SHP77 treated with DMSO at 0.1 percent for 48 hours (cell line): ENCODE data around the gene GAA.
"Not testable (repeated sequence)": the region's sequence is repeated elsewhere in the genome, so short reads cannot be mapped to it uniquely, and the experiment has no call there.

Experiments used
- DNase-seq: peaks from one replicate; lab custom pipeline; 2025; lab: John Stamatoyannopoulos, UW

Gene GAA

GRCh38 chr17:80083136-80083661 is 18.2 kb upstream of the GAA start:
- DNase-seq, result no peak

DNA sequence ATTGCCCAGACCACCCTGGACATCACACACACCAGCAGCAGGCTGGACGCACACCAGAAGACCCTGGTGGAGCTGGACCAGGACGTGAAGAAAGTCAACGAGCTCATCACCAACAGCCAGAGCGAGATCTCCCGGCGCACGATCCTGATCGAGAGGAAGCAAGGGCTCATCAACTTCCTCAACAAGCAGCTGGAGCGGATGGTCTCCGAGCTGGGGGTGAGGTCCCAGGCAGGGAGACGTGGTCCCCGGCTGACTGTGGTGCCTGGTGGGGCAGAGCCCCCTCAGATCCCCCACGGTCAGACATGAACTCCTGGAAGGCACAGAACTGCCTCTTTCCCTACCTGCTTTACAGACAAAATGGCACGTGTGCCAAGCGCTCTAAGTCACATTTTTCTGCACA is 16.6 kb upstream of the GAA start:
- no peak for DNase-seq

- no peak for DNase-seq
These were observed 15.3 kb upstream of the GAA start for GRCh38 chr17:80086081-80086480.

- no peak for DNase-seq
These were observed 14.8 kb upstream of the GAA start for GRCh38 chr17:80086616-80087015.

GRCh38 chr17:80087346-80088265 is 13.8 kb upstream of the GAA start:
- DNase-seq, result no peak

GRCh38 chr17:80089762-80090161 is 11.6 kb upstream of the GAA start:
- DNase-seq, result no peak

GRCh38 chr17:80090164-80090563 is 11.2 kb upstream of the GAA start:
- DNase-seq, result not testable (repeated sequence)

- no peak for DNase-seq
These were observed 10.0 kb upstream of the GAA start for GRCh38 chr17:80091376-80091775.

- no peak for DNase-seq
These were observed 8.4 kb upstream of the GAA start for GRCh38 chr17:80092959-80093358.

GRCh38 chr17:80095038-80095843 is 6.1 kb upstream of the GAA start:
- no peak for DNase-seq

DNA sequence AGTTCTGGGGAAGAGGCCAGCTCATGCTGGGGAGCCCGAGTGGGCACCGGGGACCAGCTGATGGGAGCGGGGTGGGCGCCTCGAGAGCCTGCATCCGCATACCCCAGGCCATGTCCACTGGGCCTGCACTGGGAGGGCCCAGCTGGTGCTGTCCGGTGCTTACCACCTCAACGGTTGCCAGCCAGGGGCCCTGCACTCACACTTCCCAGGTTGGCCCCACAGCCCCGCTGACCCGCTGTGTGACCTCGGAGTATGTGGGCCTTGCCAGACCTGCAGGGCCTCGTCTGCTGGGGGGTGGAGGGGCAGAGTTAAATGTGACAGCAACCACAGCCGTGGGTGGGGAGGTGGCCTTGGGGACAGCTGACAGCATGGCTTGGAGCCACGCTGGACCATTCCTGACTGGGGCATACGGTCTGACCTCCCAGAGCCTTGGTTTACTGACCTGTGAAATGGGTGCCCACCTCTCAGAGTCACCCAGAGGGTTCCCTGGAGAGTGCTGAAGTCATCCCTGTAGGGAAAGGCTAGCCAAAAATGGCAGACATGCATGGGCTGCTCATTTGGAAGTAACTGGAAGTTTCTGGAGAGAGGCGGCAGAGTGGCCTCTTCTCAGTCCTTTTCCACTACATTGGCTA is 5.4 kb upstream of the GAA start:
- no peak for DNase-seq

DNA sequence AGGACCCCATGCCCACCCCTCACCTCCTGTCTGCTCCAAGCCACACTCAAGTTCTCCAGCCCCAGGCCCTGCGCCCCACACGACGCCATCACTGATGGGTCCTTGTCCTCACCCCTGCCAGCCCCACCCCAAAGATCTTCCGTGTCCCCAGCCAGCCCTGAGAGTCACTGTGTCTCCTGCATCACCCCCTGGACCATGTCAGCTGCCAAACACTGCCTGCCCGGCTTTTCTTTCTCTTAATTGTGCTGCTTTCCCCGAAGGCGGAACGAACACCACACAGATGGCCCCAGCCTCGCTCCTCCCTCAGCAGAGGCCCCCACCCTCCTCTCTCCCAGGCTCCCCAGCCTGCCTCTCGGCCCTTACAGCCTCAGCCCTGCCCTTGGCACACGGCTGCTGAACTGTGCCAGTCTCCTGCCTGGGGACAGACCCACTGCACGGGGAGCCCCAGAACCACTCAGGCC is 4.8 kb upstream of the GAA start:
- DNase-seq, result no peak

DNA sequence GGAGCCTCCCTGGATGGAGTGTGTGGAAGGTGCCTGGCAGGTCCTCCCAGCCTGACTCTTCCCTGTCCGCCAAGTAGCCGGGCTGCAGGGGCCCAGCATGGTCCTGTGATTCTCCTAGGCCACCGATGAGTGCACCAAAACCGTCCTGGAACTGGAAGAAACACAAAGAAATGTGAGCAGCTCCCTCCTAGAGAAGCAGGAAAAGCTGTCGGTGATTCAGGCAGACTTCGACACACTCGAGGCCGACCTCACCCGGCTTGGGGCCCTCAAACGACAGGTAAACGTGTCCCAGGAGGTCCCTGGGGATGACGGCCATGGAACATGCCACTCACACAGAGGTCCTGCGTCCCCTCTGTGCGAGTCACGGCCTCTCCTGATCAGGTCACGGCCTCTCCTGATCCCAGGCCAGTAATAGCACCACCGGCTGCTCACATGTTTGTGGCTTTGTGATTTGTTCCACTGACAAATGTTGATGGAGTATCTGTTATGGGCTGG is 4.2 kb upstream of the GAA start:
- no peak for DNase-seq

DNA sequence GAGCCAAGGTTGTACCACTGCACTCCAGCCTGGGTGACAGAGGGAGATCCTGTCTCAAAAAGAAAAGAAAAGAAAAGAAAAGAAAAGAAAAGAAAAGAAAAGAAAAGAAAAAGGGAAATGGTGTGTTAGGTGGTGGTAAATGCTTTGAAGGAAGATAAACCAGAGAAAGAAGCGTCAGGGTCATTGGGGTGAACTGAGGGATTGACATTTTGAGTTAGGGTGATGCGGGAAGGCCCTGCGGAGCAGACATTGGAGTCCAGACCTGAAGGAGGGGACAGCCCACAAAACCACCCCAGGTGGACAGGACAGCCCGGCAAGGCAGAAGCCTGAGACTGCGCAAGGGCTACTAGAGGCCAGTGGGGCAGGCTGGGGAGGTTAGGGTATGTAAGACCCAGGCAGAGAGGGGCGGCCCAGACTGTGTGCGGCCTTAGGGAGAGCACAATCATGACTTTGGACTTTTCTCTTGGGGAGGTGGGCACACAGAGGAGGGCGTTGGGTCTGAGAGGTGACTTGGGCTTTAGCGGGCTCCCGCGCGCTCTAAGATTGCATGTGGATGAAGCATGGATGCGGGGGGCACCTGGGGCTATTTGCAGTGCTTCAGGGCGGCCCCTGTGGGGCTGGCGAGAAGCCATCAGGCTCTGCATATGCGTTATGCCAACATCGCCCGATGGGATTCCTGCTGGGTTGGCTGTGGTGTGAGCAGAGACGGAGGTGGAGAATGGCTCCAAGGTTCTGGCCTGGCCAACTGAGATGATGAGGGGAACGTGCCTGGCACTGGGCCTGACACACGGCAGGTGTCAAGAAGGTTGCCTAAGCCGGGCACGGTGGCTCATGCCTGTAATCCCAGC is 3.3 kb upstream of the GAA start:
- DNase-seq, result no peak

DNA sequence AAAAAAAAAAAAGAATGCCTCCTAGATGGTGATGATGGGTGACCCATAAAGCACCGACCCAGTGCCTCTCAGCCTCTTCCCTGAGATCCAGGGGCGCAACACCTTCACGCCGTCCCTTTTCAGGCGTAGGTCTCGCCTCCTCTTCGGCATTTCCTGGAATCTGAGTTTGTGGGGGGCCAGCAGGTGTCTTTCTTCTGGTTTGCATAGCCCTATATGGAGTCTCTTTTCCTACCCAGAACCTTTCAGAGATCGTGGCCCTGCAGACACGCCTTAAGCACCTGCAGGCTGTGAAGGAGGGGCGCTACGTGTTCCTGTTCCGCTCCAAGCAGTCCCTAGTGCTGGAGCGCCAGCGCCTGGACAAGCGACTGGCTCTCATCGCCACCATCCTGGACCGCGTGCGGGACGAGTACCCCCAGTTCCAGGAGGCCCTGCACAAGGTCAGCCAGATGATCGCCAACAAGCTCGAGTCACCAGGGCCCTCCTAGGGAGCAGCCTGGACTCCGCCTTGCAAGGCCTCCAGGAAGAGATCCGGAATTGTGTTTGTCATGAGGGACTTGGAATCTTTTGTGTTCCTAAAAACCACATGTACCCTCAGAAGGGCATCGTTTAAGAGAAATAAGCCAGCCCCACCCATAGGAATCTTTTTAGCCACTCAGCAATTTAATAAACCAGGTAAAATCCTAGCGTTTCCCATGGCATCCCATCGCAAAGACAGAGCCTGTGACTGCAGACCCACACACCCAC is 1.9 kb upstream of the GAA start:
- DNase-seq, result no peak

- no peak for DNase-seq
These were observed 1.4 kb upstream of the GAA start for GRCh38 chr17:80100035-80100323.

DNA sequence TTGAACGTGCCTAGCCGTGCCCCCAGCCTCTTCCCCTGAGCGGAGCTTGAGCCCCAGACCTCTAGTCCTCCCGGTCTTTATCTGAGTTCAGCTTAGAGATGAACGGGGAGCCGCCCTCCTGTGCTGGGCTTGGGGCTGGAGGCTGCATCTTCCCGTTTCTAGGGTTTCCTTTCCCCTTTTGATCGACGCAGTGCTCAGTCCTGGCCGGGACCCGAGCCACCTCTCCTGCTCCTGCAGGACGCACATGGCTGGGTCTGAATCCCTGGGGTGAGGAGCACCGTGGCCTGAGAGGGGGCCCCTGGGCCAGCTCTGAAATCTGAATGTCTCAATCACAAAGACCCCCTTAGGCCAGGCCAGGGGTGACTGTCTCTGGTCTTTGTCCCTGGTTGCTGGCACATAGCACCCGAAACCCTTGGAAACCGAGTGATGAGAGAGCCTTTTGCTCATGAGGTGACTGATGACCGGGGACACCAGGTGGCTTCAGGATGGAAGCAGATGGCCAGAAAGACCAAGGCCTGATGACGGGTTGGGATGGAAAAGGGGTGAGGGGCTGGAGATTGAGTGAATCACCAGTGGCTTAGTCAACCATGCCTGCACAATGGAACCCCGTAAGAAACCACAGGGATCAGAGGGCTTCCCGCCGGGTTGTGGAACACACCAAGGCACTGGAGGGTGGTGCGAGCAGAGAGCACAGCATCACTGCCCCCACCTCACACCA is 724 bp downstream of the GAA start:
- DNase-seq, result peak; percentile 38

DNA sequence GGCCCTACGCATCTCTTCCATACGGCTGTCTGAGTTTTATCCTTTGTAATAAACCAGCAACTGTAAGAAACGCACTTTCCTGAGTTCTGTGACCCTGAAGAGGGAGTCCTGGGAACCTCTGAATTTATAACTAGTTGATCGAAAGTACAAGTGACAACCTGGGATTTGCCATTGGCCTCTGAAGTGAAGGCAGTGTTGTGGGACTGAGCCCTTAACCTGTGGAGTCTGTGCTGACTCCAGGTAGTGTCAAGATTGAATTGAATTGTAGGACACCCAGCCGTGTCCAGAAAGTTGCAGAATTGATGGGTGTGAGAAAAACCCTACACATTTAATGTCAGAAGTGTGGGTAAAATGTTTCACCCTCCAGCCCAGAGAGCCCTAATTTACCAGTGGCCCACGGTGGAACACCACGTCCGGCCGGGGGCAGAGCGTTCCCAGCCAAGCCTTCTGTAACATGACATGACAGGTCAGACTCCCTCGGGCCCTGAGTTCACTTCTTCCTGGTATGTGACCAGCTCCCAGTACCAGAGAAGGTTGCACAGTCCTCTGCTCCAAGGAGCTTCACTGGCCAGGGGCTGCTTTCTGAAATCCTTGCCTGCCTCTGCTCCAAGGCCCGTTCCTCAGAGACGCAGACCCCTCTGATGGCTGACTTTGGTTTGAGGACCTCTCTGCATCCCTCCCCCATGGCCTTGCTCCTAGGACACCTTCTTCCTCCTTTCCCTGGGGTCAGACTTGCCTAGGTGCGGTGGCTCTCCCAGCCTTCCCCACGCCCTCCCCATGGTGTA is 1.5 kb downstream of the GAA start:
- DNase-seq, result no peak

DNA sequence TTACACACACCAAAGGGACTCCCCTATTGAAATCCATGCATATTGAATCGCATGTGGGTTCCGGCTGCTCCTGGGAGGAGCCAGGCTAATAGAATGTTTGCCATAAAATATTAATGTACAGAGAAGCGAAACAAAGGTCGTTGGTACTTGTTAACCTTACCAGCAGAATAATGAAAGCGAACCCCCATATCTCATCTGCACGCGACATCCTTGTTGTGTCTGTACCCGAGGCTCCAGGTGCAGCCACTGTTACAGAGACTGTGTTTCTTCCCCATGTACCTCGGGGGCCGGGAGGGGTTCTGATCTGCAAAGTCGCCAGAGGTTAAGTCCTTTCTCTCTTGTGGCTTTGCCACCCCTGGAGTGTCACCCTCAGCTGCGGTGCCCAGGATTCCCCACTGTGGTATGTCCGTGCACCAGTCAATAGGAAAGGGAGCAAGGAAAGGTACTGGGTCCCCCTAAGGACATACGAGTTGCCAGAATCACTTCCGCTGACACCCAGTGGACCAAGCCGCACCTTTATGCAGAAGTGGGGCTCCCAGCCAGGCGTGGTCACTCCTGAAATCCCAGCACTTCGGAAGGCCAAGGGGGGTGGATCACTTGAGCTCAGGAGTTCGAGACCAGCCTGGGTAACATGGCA is 2.2 kb downstream of the GAA start:
- DNase-seq, result no peak
